HepG2 (cell line): ENCODE results near the gene DENND4C. TPM values are rescaled to one million over a fixed set of nuclear protein-coding genes. Genes with fewer than 3 reads are reported as not detected.
A peak's percentile ranks its signal among the peaks of the same experiment; 100 is the strongest.

Experiments used
- ELF1 ChIP-seq: sonication (generic); formaldehyde crosslinking; IDR thresholded peaks from 2 replicates; pipeline ENCODE4 v1.4.0; 2020; ENCODE audit warnings: missing genetic modification reagents
- EP300 ChIP-seq, 3 experiments: sonication (generic) in 1 of 3; formaldehyde crosslinking in 1 of 3; IDR thresholded peaks; 2 replicates each; pipeline versions ENCODE4 v1.5.1 to v1.6.1; 2011 to 2020; ENCODE audit warnings: low read depth in 2 of 3, low read length in 2 of 3, borderline replicate concordance in 1 of 3, improper control_type of control experiment in 1 of 3, mild to moderate bottlenecking in 1 of 3, missing genetic modification reagents in 1 of 3, moderate library complexity in 1 of 3
- GATAD1 ChIP-seq: IDR thresholded peaks from 2 replicates; pipeline ENCODE4 v1.6.1; 2016; ENCODE audit warnings: missing genetic modification reagents, missing compliant biosample characterization
- HNRNPH1 ChIP-seq: fragments of 200-400 bp; formaldehyde crosslinking; optimal IDR thresholded peaks from 2 replicates; pipeline ENCODE3; 2017; ENCODE audit warnings: mild to moderate bottlenecking, low read depth, low read length
- NKX3-1 ChIP-seq: sonication (generic); formaldehyde crosslinking; IDR thresholded peaks from 2 replicates; pipeline ENCODE4 v1.5.0; 2020; ENCODE audit warnings: missing genetic modification reagents
- PHF5A ChIP-seq: IDR thresholded peaks from one replicate; pipeline ENCODE4 v1.6.1; 2018; ENCODE audit warnings: low read depth, missing genetic modification reagents; ENCODE audit not compliant: unreplicated experiment
- REPIN1 ChIP-seq: sonication (generic); formaldehyde crosslinking; IDR thresholded peaks from 2 replicates; pipeline ENCODE4 v1.8.0; 2022; ENCODE audit warnings: missing genetic modification reagents, low read depth, mild to moderate bottlenecking, borderline replicate concordance
- RNF2 ChIP-seq: fragments of 450-650 bp; conservative IDR thresholded peaks from 2 replicates; pipeline ENCODE4 v1.6.1; 2016; ENCODE audit warnings: low read depth
- SOX6 ChIP-seq, 2 experiments: fragments of 450-650 bp in 1 of 2; sonication (generic) in 1 of 2; formaldehyde crosslinking in 1 of 2; IDR thresholded peaks; 2 replicates each; pipeline versions ENCODE4 v1.4.0 to v1.6.1; 2017 to 2020; ENCODE audit warnings: antibody characterized with exemption in 1 of 2, mild to moderate bottlenecking in 1 of 2, missing genetic modification reagents in 1 of 2
- TRIM24 ChIP-seq: sonication (generic); formaldehyde crosslinking; IDR thresholded peaks from 2 replicates; pipeline ENCODE4 v1.8.0; 2022; ENCODE audit warnings: mild to moderate bottlenecking, missing genetic modification reagents
- ZC3H4 ChIP-seq: sonication (generic); formaldehyde crosslinking; IDR thresholded peaks from 2 replicates; pipeline ENCODE4 v1.4.0; 2020; ENCODE audit warnings: missing genetic modification reagents, borderline replicate concordance
- ZNF75D ChIP-seq: sonication (generic); formaldehyde crosslinking; IDR thresholded peaks from 2 replicates; pipeline ENCODE4 v1.8.1; 2023; ENCODE audit warnings: missing genetic modification reagents, mild to moderate bottlenecking, borderline replicate concordance
- ZSCAN12 ChIP-seq: sonication (generic); formaldehyde crosslinking; IDR thresholded peaks from 2 replicates; pipeline ENCODE4 v1.9.0; 2021; ENCODE audit warnings: mild to moderate bottlenecking, missing genetic modification reagents
- polyA plus RNA-seq, 8 experiments: library from polyadenylated mRNA; depleted of rRNA in 3 of 8; stranded (reverse) in 7 of 8; unstranded in 1 of 8; fragments of >200 nt; fragmentation: Illumina TruSeq in 4 of 8; extraction: Trizol in 4 of 8; gene quantifications; 2 replicates each; pipeline versions ENCODE4 v1.2.1 to v1.2.3, GENCODE V29; 2011 to 2016; ENCODE audit warnings: low read depth in 4 of 8, missing spikeins in 1 of 8, mixed read lengths in 1 of 8; ENCODE audit not compliant: insufficient read depth in 1 of 8
- total RNA-seq, 5 experiments: library from RNA; depleted of rRNA; stranded (reverse); fragments of >200 nt; fragmentation: Illumina TruSeq; extraction: Trizol; gene quantifications; 2 replicates each; pipeline ENCODE4 v1.2.3, GENCODE V29; 2016; ENCODE audit warnings: low read depth in 1 of 5
- TF ChIP-seq, protein P1 (sequence below): IDR thresholded peaks from 2 replicates; pipeline ENCODE4 v1.6.1; 2016; ENCODE audit warnings: control low read depth
- TF ChIP-seq, protein P2 (sequence below): sonication (generic); formaldehyde crosslinking; IDR thresholded peaks from 2 replicates; pipeline ENCODE4 v1.4.0; 2020; ENCODE audit warnings: missing genetic modification reagents
- TF ChIP-seq, protein P3 (sequence below): sonication (generic); formaldehyde crosslinking; IDR thresholded peaks from 2 replicates; pipeline ENCODE4 v1.5.0; 2020; ENCODE audit warnings: mild to moderate bottlenecking, missing genetic modification reagents, moderate library complexity
- TF ChIP-seq, protein P4 (sequence below): sonication (generic); formaldehyde crosslinking; IDR thresholded peaks from 2 replicates; pipeline ENCODE4 v1.5.1; 2020; ENCODE audit warnings: mild to moderate bottlenecking, missing genetic modification reagents, moderate library complexity

The DENND4C gene
- total and polyA plus RNA-seq, 2 of the 13 experiments (the other 11 are each of a cell fraction or from before 2014, with no cell fraction given) = 19.1 to 27.2 TPM

DNA sequence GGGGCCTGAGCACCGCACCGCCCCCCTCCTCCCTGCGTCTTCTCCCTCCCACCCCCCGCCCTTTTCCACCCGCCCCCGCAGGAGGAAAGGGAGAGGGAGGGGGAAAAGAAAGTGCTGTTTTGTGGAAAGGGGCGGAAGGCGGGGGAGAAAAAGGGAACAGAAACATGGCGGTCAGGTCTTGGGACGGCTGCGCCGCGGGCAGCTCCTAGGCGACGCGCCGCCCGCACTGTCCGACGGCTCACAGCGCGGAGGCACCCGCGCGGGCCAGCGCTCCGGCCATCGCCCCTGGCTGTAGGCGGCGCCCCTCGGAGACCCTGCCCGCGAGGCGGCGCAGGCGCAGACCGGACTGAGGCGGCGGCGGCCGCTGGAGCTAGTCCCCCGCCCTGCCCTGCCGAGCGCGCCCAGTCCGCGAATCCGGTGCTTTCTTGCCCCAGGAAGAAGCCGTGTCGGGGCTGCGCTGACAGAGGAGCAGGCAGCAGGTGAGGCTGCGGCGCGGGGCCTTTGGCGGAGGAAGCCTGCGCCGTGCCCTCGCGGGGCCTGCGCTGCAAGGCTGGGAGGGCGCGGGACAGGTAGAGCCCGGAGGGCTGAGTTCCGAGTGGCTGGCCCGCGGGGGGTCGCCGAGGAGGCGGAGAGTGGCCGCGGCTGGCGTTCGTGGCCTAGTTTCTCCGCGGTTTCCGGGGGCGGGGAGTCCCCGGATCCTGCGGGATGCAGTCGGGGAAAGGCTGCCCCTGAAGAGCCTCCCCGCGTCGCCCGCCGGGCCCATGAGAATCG lies at the start of gene DENND4C (continued):
- TF ChIP-seq, protein P1, sequence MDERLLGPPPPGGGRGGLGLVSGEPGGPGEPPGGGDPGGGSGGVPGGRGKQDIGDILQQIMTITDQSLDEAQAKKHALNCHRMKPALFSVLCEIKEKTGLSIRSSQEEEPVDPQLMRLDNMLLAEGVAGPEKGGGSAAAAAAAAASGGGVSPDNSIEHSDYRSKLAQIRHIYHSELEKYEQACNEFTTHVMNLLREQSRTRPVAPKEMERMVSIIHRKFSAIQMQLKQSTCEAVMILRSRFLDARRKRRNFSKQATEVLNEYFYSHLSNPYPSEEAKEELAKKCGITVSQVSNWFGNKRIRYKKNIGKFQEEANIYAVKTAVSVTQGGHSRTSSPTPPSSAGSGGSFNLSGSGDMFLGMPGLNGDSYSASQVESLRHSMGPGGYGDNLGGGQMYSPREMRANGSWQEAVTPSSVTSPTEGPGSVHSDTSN = no peak
- TF ChIP-seq, protein P2, sequence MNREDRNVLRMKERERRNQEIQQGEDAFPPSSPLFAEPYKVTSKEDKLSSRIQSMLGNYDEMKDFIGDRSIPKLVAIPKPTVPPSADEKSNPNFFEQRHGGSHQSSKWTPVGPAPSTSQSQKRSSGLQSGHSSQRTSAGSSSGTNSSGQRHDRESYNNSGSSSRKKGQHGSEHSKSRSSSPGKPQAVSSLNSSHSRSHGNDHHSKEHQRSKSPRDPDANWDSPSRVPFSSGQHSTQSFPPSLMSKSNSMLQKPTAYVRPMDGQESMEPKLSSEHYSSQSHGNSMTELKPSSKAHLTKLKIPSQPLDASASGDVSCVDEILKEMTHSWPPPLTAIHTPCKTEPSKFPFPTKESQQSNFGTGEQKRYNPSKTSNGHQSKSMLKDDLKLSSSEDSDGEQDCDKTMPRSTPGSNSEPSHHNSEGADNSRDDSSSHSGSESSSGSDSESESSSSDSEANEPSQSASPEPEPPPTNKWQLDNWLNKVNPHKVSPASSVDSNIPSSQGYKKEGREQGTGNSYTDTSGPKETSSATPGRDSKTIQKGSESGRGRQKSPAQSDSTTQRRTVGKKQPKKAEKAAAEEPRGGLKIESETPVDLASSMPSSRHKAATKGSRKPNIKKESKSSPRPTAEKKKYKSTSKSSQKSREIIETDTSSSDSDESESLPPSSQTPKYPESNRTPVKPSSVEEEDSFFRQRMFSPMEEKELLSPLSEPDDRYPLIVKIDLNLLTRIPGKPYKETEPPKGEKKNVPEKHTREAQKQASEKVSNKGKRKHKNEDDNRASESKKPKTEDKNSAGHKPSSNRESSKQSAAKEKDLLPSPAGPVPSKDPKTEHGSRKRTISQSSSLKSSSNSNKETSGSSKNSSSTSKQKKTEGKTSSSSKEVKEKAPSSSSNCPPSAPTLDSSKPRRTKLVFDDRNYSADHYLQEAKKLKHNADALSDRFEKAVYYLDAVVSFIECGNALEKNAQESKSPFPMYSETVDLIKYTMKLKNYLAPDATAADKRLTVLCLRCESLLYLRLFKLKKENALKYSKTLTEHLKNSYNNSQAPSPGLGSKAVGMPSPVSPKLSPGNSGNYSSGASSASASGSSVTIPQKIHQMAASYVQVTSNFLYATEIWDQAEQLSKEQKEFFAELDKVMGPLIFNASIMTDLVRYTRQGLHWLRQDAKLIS (CRISPR knock-in tag) = no peak
- TF ChIP-seq ZNF75D (CRISPR knock-in tag) = no peak
- TF ChIP-seq GATAD1 (CRISPR knock-in tag) = peak; percentile 66; the same call in 1 of the 2 replicates
- TF ChIP-seq, protein P3, sequence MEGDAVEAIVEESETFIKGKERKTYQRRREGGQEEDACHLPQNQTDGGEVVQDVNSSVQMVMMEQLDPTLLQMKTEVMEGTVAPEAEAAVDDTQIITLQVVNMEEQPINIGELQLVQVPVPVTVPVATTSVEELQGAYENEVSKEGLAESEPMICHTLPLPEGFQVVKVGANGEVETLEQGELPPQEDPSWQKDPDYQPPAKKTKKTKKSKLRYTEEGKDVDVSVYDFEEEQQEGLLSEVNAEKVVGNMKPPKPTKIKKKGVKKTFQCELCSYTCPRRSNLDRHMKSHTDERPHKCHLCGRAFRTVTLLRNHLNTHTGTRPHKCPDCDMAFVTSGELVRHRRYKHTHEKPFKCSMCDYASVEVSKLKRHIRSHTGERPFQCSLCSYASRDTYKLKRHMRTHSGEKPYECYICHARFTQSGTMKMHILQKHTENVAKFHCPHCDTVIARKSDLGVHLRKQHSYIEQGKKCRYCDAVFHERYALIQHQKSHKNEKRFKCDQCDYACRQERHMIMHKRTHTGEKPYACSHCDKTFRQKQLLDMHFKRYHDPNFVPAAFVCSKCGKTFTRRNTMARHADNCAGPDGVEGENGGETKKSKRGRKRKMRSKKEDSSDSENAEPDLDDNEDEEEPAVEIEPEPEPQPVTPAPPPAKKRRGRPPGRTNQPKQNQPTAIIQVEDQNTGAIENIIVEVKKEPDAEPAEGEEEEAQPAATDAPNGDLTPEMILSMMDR (CRISPR knock-in tag) = peak; percentile 56; the same call in 1 of the 2 replicates
- TF ChIP-seq REPIN1 (CRISPR knock-in tag) = no peak; the same call in 1 of the 2 replicates
- TF ChIP-seq PHF5A (CRISPR knock-in tag) = no peak
- no peak for TF ChIP-seq SOX6 (IDR thresholded peaks at IDR 0.05)
- peak; percentile 51; the same call in 1 of the 2 replicates for TF ChIP-seq SOX6 (CRISPR knock-in tag; IDR thresholded peaks at IDR 0.05)
- TF ChIP-seq ELF1 (CRISPR knock-in tag) = peak; percentile 48; the same call in 1 of the 2 replicates
- no peak for TF ChIP-seq RNF2
- TF ChIP-seq HNRNPH1 = no peak
- TF ChIP-seq EP300 (IDR thresholded peaks at IDR 0.05; ENCODE audit: low read depth in 2 of 2, low read length in 2 of 2) = peak in 1 of 2 experiments; percentile 11; a peak in 1 of 4 replicates
- no peak for TF ChIP-seq EP300 (CRISPR knock-in tag; IDR thresholded peaks at IDR 0.05; ENCODE audit: borderline replicate concordance)
- peak; percentile 59; the same call in 1 of the 2 replicates for TF ChIP-seq NKX3-1 (CRISPR knock-in tag)
- no peak for TF ChIP-seq ZSCAN12 (CRISPR knock-in tag)
- TF ChIP-seq TRIM24 (CRISPR knock-in tag) = no peak
- TF ChIP-seq, protein P4, sequence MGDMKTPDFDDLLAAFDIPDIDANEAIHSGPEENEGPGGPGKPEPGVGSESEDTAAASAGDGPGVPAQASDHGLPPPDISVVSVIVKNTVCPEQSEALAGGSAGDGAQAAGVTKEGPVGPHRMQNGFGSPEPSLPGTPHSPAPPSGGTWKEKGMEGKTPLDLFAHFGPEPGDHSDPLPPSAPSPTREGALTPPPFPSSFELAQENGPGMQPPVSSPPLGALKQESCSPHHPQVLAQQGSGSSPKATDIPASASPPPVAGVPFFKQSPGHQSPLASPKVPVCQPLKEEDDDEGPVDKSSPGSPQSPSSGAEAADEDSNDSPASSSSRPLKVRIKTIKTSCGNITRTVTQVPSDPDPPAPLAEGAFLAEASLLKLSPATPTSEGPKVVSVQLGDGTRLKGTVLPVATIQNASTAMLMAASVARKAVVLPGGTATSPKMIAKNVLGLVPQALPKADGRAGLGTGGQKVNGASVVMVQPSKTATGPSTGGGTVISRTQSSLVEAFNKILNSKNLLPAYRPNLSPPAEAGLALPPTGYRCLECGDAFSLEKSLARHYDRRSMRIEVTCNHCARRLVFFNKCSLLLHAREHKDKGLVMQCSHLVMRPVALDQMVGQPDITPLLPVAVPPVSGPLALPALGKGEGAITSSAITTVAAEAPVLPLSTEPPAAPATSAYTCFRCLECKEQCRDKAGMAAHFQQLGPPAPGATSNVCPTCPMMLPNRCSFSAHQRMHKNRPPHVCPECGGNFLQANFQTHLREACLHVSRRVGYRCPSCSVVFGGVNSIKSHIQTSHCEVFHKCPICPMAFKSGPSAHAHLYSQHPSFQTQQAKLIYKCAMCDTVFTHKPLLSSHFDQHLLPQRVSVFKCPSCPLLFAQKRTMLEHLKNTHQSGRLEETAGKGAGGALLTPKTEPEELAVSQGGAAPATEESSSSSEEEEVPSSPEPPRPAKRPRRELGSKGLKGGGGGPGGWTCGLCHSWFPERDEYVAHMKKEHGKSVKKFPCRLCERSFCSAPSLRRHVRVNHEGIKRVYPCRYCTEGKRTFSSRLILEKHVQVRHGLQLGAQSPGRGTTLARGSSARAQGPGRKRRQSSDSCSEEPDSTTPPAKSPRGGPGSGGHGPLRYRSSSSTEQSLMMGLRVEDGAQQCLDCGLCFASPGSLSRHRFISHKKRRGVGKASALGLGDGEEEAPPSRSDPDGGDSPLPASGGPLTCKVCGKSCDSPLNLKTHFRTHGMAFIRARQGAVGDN = peak; percentile 82
- no peak for TF ChIP-seq ZC3H4
